Fibroblast of lung (primary cell): ENCODE data around the gene BIN1.

Source experiments
- CTCF ChIP-seq, 2 donors: IDR thresholded peaks in 1 of 2; conservative IDR thresholded peaks in 1 of 2; 1 replicate in 1 of 2; 2 replicates in 1 of 2; pipeline ENCODE4 v1.5.1; 2011 to 2012; ENCODE audit warnings: low read length in 2 of 2, control low read depth in 1 of 2, inconsistent platforms in 1 of 2, low read depth in 1 of 2, mild to moderate bottlenecking in 1 of 2
- EZH2 ChIP-seq: IDR thresholded peaks from 2 replicates; pipeline ENCODE4 v1.5.1; 2012; ENCODE audit warnings: low read length, control low read depth, mild to moderate bottlenecking; ENCODE audit errors: missing control alignments

GRCh38 chr2:127110985-127111384 lies 4.0 kb upstream of the BIN1 start:
- TF ChIP-seq CTCF (conservative IDR thresholded peaks at IDR 0.05 in 1 of 2, IDR thresholded peaks at IDR 0.05 in 1 of 2; ENCODE audit: low read depth in 1 of 2, low read length in 2 of 2), result no peak
- TF ChIP-seq EZH2, result no peak
